Stimulated activated naive CD8-positive, alpha-beta T cell treated with anti-CD3 and anti-CD28 coated beads, Interleukin-15, Interleukin-2, amounts not matched to agents 100 U/mL and 50 U/mL, for 24 hours (primary cell): Measurements from ENCODE around the gene ALDH1A3.

Experiments
- ATAC-seq: fragments of 150-1000 bp; cut with Tn5 transposase; one replicate; pipeline ENCODE4 v1.10.0; 2021
- DNase-seq: peaks from one replicate; pipeline ENCODE4 v3.0.0; 2021

Gene ALDH1A3

DNA sequence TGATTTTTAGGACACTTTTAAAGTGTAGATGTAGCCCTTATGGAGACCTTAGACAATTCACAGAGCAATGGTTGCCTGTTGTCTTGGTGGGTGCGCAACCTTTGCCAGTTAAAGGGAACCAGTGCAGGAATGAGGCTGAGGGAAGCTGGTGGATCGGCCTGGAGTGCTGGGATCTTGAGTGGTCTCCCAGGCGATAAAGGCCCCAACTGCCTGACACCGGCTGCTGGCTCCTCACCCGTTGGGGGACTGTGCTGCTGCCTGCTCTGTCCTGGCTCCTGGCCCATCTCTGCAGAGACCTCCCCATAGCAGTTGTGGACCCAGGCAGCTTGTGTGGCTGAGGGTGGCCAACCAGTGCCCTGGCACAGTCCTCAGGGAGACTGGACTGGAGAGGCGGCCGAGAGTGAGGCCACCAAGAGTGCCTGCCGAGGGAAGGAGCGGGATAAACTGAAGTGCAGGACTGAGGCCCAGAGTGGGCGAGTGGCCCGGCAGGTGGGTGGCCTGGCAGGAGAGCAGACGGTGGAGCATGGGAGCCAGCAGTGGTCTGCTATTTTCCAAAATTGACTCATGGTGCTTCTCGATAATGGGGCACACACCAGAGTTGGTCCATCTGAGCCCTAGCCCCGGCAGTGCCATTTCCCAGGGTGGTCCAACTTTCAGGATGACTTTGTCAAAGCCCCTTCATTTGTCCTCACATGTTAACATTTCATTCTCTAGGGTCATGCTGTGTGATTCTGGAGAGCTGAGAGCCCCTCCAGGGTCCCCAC, 2.1 kb downstream of the ALDH1A3 start:
- DNase-seq = no peak
- no peak for ATAC-seq

DNA sequence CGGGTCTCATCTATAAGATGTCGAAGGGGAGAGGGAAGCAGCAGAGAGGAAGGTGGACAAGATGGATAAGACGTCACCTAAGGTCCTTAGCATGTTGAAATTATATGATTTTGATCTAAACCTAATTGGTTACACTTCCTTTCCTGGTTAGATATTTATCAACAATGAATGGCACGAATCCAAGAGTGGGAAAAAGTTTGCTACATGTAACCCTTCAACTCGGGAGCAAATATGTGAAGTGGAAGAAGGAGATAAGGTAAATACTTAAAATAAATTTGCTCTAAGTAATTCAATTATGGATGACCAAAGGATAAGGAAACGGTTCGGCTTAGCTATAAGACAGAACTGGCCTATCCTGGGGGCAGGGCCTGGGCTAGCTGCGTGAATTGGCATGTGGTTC, 5.5 kb downstream of the ALDH1A3 start:
- no peak for DNase-seq
- ATAC-seq = no peak

DNA sequence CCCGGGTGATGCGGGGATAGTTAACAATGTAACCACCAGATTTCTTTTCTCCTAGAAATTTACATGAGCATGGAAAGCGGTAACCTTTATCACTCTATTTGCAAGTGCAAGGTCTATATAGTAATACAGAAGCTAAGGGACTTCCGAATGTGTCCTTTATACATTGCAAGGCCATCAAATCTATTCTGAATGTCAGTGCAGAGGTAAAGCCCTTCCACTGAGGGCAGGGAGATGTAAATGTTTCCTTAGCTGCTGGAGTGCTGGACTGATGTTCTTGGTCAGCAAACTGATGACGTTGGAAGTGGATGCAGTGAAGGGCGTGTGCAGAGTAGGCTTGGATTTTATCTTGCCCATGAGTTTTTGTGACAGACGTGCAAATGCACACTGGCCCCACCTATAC, 6.2 kb downstream of the ALDH1A3 start:
- DNase-seq (no peak), ATAC-seq (no peak)

- DNase-seq (no peak), ATAC-seq (no peak)
Observed at GRCh38 chr15:100887211-100887913, 7.7 kb downstream of the ALDH1A3 start.

DNA sequence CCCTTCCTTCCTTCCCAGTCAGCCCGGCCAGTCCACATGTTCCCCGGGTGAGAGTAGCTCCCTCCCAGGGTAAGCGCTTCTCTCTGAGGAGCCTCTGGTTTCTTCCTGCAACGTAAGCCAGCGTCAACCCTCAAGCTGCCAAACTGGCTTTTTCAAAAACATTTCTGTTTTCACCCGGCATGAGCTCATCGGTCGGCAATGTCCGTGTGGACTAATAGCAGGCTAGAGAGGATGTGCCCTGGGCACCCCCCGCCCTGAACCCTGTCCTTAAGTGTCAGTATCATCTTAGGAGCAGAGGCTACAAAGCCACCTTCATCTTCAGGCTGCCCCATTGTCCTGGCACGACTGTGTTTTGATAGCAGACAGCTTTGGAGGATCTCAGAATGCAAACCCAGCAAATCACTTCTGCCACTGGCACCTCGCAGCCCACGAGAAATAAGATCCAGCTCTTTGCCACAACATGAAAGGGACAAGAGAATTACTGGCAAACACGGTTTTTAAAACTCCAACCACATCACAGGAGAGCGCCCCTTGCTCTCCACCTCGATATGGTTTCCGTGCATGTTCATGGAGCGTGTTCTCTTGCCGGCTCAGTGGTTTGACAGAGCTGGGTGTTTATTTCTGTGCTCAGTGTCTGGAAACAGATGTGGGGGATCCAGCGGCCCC, 9.9 kb downstream of the ALDH1A3 start:
- ATAC-seq (no peak), DNase-seq (no peak)

GRCh38 chr15:100890051-100890720, 10.6 kb downstream of the ALDH1A3 start:
- DNase-seq (no peak), ATAC-seq (no peak)

- ATAC-seq (no peak), DNase-seq (no peak)
Observed at GRCh38 chr15:100890850-100891249, 11.2 kb downstream of the ALDH1A3 start.

- ATAC-seq (no peak), DNase-seq (no peak)
Observed at GRCh38 chr15:100891307-100892012, 11.8 kb downstream of the ALDH1A3 start.

DNA sequence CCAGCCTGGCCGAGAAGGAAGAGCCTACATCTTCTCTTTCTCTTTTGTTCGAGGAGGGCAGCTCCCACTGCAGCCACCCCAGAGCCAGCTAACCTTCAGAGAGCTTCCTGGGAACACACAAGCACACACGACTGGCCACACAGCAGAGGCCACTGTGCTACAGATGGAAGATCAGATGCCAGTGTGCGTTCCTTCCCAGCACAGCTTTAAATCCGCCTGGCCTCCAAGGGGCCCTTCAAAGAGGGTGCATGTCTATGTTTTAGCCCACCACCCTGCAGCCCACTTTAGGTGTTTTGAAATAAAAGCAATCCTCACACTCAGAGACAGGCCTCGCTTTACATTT, 12.4 kb downstream of the ALDH1A3 start:
- ATAC-seq (no peak), DNase-seq (no peak)

GRCh38 chr15:100893261-100893963, 13.8 kb downstream of the ALDH1A3 start:
- no peak for ATAC-seq
- DNase-seq = no peak

DNA sequence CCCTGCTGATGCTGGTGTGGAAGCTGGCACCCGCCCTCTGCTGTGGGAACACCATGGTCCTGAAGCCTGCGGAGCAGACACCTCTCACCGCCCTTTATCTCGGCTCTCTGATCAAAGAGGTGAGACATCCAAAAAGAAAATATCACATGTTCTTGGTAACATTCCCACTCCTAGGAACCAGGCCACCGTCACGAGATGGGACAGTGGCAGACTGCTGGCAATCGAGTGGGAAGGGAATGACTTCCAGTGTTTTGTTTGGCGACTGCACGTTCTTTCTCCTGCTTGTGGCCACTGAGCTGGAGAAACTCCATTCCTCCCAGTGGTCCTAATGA, 14.3 kb downstream of the ALDH1A3 start:
- no peak for DNase-seq
- ATAC-seq = no peak

DNA sequence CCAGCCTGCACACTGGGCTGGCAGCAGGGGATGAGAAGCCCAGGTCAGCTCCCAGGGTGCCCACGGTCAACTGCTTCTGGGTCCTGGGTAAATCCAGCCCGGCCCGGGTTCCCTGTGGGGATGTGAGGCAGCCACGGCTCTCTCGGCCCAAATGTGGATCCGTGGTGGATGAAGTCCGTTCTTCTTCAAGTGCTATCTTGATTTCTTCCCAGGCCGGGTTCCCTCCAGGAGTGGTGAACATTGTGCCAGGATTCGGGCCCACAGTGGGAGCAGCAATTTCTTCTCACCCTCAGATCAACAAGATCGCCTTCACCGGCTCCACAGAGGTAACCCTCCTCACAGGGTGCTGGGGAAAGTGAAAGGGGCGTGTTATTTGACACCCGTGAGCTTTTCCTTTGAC, 16.1 kb downstream of the ALDH1A3 start:
- no peak for ATAC-seq
- DNase-seq = no peak

- ATAC-seq = peak; percentile 10
- no peak for DNase-seq
Observed at GRCh38 chr15:100897221-100898151, 17.9 kb downstream of the ALDH1A3 start.

DNA sequence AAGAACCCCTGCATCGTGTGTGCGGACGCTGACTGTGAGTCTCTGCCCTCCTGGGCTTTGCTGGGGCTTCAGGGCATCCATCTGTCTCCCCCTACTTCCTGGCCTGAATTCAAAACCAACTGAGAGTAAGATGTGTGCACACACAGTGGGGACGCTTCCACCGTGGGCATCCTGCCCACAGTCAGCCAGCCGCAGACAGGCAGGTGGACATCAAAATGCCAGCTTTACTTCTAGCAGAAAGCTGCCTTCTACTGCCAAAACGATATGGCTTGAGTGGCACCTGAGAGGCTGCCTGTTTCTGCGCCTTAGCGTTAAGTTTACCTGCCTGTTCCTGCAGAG, 18.5 kb downstream of the ALDH1A3 start:
- no peak for ATAC-seq
- no peak for DNase-seq

DNA sequence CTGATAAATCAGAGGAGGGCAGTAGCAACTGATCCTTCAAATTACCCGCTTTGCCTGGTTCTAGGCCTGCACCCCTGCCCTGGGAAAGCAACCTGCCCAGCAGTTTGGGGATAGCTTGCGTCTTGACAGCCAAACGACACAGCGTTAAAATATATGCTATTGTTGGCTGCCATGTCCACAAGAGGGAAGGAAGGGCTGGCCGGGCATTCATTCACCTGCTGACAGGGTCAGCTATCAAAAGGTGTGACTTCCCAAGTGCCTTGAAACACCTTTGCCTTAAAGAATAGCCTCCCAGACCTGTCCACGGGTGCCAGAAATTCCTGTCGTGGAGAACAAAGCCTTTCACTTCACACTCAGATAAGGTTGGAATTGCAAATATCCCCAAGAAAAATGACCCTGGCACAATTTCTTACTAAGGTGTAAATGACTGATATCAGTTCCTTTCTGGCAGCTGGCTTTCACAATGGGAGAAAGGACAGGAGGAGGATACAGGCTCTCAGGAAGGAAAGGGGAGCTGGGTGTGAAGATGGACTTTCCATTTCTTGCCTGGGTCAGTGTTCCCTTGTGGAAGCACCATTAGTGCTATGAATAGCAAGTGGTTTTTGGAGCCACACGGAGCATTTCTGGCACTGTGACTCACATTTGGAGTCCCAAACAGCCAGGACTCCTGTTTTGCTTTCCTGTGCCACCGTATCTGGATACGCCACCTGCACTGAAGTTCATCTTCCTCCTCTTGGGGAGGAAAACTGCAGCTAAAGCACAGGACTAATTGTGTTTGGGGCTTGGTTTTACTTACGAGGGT, 19.2 kb downstream of the ALDH1A3 start:
- ATAC-seq = no peak
- DNase-seq = no peak

DNA sequence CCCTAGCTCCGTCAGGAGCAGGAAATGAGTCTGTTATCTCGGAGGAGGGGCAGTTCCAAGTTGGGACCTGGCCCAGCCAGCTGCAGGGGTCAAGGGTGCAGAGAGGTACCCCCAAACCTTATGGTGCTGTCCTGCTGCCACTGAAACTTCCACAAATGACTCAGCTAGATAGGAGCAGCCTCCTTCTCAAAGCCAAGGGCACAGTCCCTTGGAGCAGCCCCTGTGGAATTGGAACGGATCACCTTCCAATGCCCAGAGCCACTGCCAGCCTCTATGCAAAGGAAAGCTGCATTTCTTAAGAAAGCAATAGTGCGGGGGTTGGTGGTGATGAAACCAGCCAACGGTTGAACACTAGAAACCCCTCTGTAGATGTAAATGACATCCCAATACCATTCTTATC, 20.0 kb downstream of the ALDH1A3 start:
- ATAC-seq = no peak
- DNase-seq = no peak

DNA sequence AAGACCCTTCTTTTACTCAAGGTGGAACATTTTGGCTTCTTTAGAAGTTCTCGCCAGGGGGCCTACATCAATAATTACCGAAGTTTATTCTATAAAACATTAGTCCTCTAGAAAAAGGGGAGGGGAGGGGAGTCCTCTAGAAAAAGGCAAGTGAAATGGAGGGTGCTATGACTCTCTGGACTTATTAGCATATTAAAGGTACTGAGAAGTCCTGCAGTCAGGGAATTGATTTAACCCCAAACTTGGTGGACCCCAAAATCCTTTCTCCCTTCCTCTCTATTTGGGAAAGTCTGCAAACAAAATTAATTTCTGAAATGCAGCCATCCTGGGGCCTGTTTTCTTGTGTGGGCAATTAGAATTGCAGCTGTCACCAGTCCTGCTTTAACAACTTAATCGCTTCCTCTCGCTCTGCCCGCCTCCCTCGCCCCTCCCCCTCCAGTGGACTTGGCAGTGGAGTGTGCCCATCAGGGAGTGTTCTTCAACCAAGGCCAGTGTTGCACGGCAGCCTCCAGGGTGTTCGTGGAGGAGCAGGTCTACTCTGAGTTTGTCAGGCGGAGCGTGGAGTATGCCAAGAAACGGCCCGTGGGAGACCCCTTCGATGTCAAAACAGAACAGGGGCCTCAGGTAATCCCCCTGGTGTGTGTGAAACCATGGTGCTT, 20.6 kb downstream of the ALDH1A3 start:
- DNase-seq (no peak), ATAC-seq (no peak)

- ATAC-seq (no peak), DNase-seq (no peak)
Observed at GRCh38 chr15:100900795-100901169, 21.2 kb downstream of the ALDH1A3 start.

DNA sequence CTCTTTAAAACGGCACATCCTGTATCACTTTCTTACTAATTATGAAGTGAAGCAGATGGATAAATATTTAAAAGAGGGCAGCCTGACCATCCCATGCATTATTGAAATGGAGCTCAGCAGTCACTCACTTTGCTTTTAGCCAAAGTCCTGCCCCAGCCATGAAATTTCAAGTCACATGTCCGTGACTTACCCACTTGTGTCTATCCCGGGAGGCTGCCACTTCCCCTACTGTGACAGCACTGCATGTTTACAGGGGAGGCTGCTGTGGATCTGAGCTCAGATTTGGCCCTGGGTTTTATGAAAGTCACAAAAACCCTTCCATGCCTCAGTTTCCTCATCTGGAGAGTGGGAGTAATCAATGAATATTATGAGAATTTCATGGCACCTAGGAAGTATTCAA, 21.7 kb downstream of the ALDH1A3 start:
- ATAC-seq (no peak), DNase-seq (no peak)
